HepG2 (cell line): ENCODE data around the gene BPIFB2.

ENCODE experiments used
- IKZF5 ChIP-seq: IDR thresholded peaks from 2 replicates; pipeline ENCODE4 v1.6.1; 2018; ENCODE audit warnings: missing genetic modification reagents, mild to moderate bottlenecking, missing compliant biosample characterization
- NCOA1 ChIP-seq: sonication (generic); formaldehyde crosslinking; IDR thresholded peaks from 2 replicates; pipeline ENCODE4 v1.9.0; 2021; ENCODE audit warnings: missing genetic modification reagents
- SMC3 ChIP-seq: IDR thresholded peaks from 2 replicates; pipeline ENCODE4 v1.6.1; 2011; ENCODE audit warnings: low read length, improper control_type of control experiment
- ZNF350 ChIP-seq: sonication (generic); formaldehyde crosslinking; IDR thresholded peaks from 2 replicates; pipeline ENCODE4 v1.4.0; 2020; ENCODE audit warnings: mild to moderate bottlenecking, low read depth, missing genetic modification reagents, borderline replicate concordance

- TF ChIP-seq NCOA1 (CRISPR knock-in tag) (no peak), IKZF5 (CRISPR knock-in tag) (no peak), ZNF350 (no peak), SMC3 (no peak)
Observed at GRCh38 chr20:32964575-32964974, 42.9 kb upstream of the BPIFB2 start.
